SK-N-SH (cell line): Measurements from ENCODE around the gene ATL2. TPM values are rescaled to one million over a fixed set of nuclear protein-coding genes. Genes with fewer than 3 reads are reported as not detected.

Experiments
- CTCF ChIA-PET: fragments of 300-600, 350-600 bp; formaldehyde crosslinking; extraction: SDS; loops from one replicate; lab custom pipeline; 2021; lab: Yijun Ruan, JAX
- POLR2A ChIA-PET: fragments of 350-600 bp; sonication (Branson Sonifier 250); formaldehyde crosslinking; extraction: SDS; loops from one replicate; lab custom pipeline; 2020; ENCODE audit warnings: antibody characterized with exemption, inconsistent platforms; lab: Yijun Ruan, JAX
- DNase-seq: peaks from one replicate; pipeline ENCODE4 v3.0.0; 2012
- H2AFZ ChIP-seq: fragments of 200-600 bp; sonication (generic); 2 replicates; pipeline ENCODE4 v1.8.1; 2016; ENCODE audit warnings: antibody characterized with exemption, mild to moderate bottlenecking, low read depth
- H3F3A ChIP-seq: fragments of 200-600 bp; sonication (generic); replicated peaks from 2 replicates; pipeline ENCODE3; 2016; ENCODE audit warnings: antibody characterized with exemption, mild to moderate bottlenecking; ENCODE audit not compliant: insufficient read depth
- H3K27ac ChIP-seq, 2 experiments: fragments of 200-500 bp in 1 of 2; fragments of 200-600 bp in 1 of 2; sonication (Bioruptor generic) in 1 of 2; sonication (generic), shearing (Covaris generic) in 1 of 2; 2 replicates each; pipeline versions ENCODE4 v1.5.1 to v1.6.1; 2014 to 2016; ENCODE audit warnings: low read depth in 2 of 2, inconsistent platforms in 1 of 2, low read length in 1 of 2, mild to moderate bottlenecking in 1 of 2, mixed read lengths in 1 of 2
- H3K27me3 ChIP-seq: fragments of 200-600 bp; sonication (generic), shearing (Covaris generic); 2 replicates; pipeline ENCODE4 v1.6.1; 2016; ENCODE audit warnings: mixed run types; ENCODE audit not compliant: insufficient read depth
- H3K36me3 ChIP-seq, 2 experiments: fragments of 200-500 bp in 1 of 2; fragments of 200-600 bp in 1 of 2; sonication (Bioruptor generic) in 1 of 2; sonication (generic) in 1 of 2; replicated peaks in 1 of 2; 2 replicates each; pipeline versions ENCODE3 to v1.5.1; 2014 to 2016; ENCODE audit warnings: low read length in 1 of 2, mild to moderate bottlenecking in 1 of 2; ENCODE audit not compliant: insufficient read depth in 2 of 2, control insufficient read depth in 1 of 2
- H3K4me1 ChIP-seq, 2 experiments: fragments of 200-500 bp in 1 of 2; fragments of 200-600 bp in 1 of 2; sonication (Bioruptor generic) in 1 of 2; sonication (generic), shearing (Covaris generic) in 1 of 2; 2 replicates each; pipeline versions ENCODE4 v1.5.1 to v1.6.1; 2014 to 2016; ENCODE audit warnings: low read depth in 1 of 2, low read length in 1 of 2, mixed run types in 1 of 2; ENCODE audit not compliant: insufficient read depth in 2 of 2, control insufficient read depth in 1 of 2
- H3K4me2 ChIP-seq: fragments of 200-600 bp; sonication (generic), shearing (Covaris generic); 2 replicates; pipeline ENCODE4 v1.6.1; 2017; ENCODE audit warnings: mixed run types
- H3K4me3 ChIP-seq, 2 experiments: fragments of 200-500 bp in 1 of 2; fragments of 200-600 bp in 1 of 2; sonication (Bioruptor generic) in 1 of 2; sonication (generic), shearing (Covaris generic) in 1 of 2; 2 replicates each; pipeline versions ENCODE4 v1.5.1 to v1.8.1; 2014 to 2016; ENCODE audit warnings: low read depth in 2 of 2, inconsistent platforms in 1 of 2, low read length in 1 of 2, mild to moderate bottlenecking in 1 of 2, mixed read lengths in 1 of 2, moderate library complexity in 1 of 2
- H3K79me2 ChIP-seq: fragments of 200-600 bp; sonication (generic); 2 replicates; pipeline ENCODE4 v1.8.1; 2017; ENCODE audit warnings: mild to moderate bottlenecking; ENCODE audit not compliant: insufficient read depth
- H3K9ac ChIP-seq: fragments of 200-600 bp; sonication (generic); 2 replicates; pipeline ENCODE4 v1.6.1; 2017; ENCODE audit warnings: mixed run types
- H3K9me2 ChIP-seq: fragments of 200-600 bp; sonication (generic); 2 replicates; pipeline ENCODE4 v1.6.1; 2017; ENCODE audit warnings: mixed run types
- H3K9me3 ChIP-seq: fragments of 200-600 bp; sonication (generic); 2 replicates; pipeline ENCODE4 v1.6.1; 2017; ENCODE audit warnings: mixed run types, mild to moderate bottlenecking, moderate library complexity
- H4K20me1 ChIP-seq: fragments of 200-600 bp; sonication (generic); 2 replicates; pipeline ENCODE4 v1.6.1; 2017; ENCODE audit warnings: mild to moderate bottlenecking, mixed run types; ENCODE audit not compliant: insufficient read depth
- CHD2 ChIP-seq: fragments of 150-350 bp; IDR thresholded peaks from 2 replicates; pipeline ENCODE4 v1.6.1; 2018; ENCODE audit warnings: low read length; ENCODE audit not compliant: partially characterized antibody
- ELF1 ChIP-seq: IDR thresholded peaks from 2 replicates; pipeline ENCODE4 v1.4.0; 2012
- EZH2phosphoT487 ChIP-seq: fragments of 200-600 bp; sonication (generic); IDR thresholded peaks from 2 replicates; pipeline ENCODE4 v1.6.1; 2017; ENCODE audit warnings: low read depth, mixed run types, mild to moderate bottlenecking, antibody characterized with exemption, moderate library complexity, borderline replicate concordance
- FOSL2 ChIP-seq: IDR thresholded peaks from 2 replicates; pipeline ENCODE4 v1.4.0; 2012; ENCODE audit warnings: low read depth, mild to moderate bottlenecking, moderate library complexity, borderline replicate concordance
- FOXJ3 ChIP-seq: sonication (generic); formaldehyde crosslinking; IDR thresholded peaks from 2 replicates; pipeline ENCODE4 v1.5.1; 2020; ENCODE audit warnings: mild to moderate bottlenecking, missing genetic modification reagents
- GABPA ChIP-seq: IDR thresholded peaks from 2 replicates; pipeline ENCODE4 v1.4.0; 2012; ENCODE audit warnings: low read depth, mild to moderate bottlenecking
- MXI1 ChIP-seq: IDR thresholded peaks from 2 replicates; pipeline ENCODE4 v1.6.1; 2012; ENCODE audit warnings: mild to moderate bottlenecking, low read depth, low read length, improper control_type of control experiment
- RAD21 ChIP-seq: IDR thresholded peaks from 2 replicates; pipeline ENCODE4 v1.6.1; 2012; ENCODE audit warnings: mild to moderate bottlenecking, low read length
- RFX5 ChIP-seq: IDR thresholded peaks from 2 replicates; pipeline ENCODE4 v1.6.1; 2012; ENCODE audit warnings: mild to moderate bottlenecking, improper control_type of control experiment, low read length
- RXRA ChIP-seq: IDR thresholded peaks from 2 replicates; pipeline ENCODE4 v1.4.0; 2012; ENCODE audit warnings: low read depth, mild to moderate bottlenecking, borderline replicate concordance
- TCF12 ChIP-seq: IDR thresholded peaks from 2 replicates; pipeline ENCODE4 v1.4.0; 2012
- TEAD4 ChIP-seq: IDR thresholded peaks from 2 replicates; pipeline ENCODE4 v1.4.0; 2012; ENCODE audit warnings: mild to moderate bottlenecking, borderline replicate concordance; ENCODE audit not compliant: insufficient read depth
- WGBS: methylation state at CpG from one replicate; pipeline ENCODE4 v1.1.6; 2017; ENCODE audit warnings: low lambda C conversion rate; 5-methylcytosine and 5-hydroxymethylcytosine counted together
- polyA plus RNA-seq, 3 experiments: library from polyadenylated mRNA; depleted of rRNA; stranded (reverse); fragments of >200 nt; gene quantifications; 2 replicates each; pipeline ENCODE4 v1.2.3, GENCODE V29; 2012
- TF ChIP-seq, protein P1 (sequence below): IDR thresholded peaks from 2 replicates; pipeline ENCODE4 v1.4.0; 2012; ENCODE audit warnings: low read depth
- TF ChIP-seq, protein P2 (sequence below): IDR thresholded peaks from 2 replicates; pipeline ENCODE4 v1.4.0; 2012; ENCODE audit warnings: low read depth, borderline replicate concordance
- TF ChIP-seq, protein P3 (sequence below): IDR thresholded peaks from 2 replicates; pipeline ENCODE4 v1.4.0; 2012; ENCODE audit warnings: low read depth, borderline replicate concordance
- TF ChIP-seq, protein P4 (sequence below): fragments of 200-600 bp; sonication (generic); IDR thresholded peaks from 2 replicates; pipeline ENCODE4 v1.6.1; 2017; ENCODE audit warnings: antibody characterized with exemption, mild to moderate bottlenecking, moderate library complexity
- TF ChIP-seq, protein P5 (sequence below): fragments of 150-350 bp; IDR thresholded peaks from 2 replicates; pipeline ENCODE4 v1.6.1; 2017; ENCODE audit warnings: antibody characterized with exemption, low read length, low read depth, borderline replicate concordance

ATL2 gene
- polyA plus RNA-seq, 1 of the 3 experiments (the other 2 are of a cell fraction), result 55.8 TPM

DNA sequence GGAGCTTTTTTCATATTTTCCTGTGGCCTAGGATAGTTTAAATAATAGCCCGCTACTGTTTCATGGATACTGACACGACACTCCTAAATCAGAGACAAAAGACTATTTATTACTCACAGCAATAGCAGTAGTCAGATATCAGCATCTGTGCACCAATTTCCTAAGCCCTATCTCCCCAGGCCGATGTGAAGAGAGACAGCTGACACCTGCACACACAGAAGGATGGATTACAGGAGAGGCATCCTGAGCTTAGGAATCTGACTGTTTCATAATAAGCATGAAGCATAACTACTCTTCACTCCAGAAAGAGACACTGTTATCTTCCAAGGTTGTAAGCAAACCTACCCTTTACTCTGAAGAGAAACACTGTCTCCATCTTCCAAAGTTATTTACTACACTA is 105.4 kb downstream of the ATL2 start:
- no peak overlapping the region for H2AFZ ChIP-seq
- 73% methylated on average over 3 of the region's 3 CpGs for WGBS
- TF ChIP-seq MXI1 (no peak), RAD21 (no peak), GABPA (no peak), RXRA (no peak), ELF1 (no peak), FOXJ3 (CRISPR knock-in tag) (no peak), RFX5 (no peak), EZH2phosphoT487 (no peak)
- TF ChIP-seq, protein P1, sequence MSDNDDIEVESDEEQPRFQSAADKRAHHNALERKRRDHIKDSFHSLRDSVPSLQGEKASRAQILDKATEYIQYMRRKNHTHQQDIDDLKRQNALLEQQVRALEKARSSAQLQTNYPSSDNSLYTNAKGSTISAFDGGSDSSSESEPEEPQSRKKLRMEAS, result no peak
- TF ChIP-seq, protein P2, sequence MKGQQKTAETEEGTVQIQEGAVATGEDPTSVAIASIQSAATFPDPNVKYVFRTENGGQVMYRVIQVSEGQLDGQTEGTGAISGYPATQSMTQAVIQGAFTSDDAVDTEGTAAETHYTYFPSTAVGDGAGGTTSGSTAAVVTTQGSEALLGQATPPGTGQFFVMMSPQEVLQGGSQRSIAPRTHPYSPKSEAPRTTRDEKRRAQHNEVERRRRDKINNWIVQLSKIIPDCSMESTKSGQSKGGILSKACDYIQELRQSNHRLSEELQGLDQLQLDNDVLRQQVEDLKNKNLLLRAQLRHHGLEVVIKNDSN, result no peak
- TF ChIP-seq, protein P3, sequence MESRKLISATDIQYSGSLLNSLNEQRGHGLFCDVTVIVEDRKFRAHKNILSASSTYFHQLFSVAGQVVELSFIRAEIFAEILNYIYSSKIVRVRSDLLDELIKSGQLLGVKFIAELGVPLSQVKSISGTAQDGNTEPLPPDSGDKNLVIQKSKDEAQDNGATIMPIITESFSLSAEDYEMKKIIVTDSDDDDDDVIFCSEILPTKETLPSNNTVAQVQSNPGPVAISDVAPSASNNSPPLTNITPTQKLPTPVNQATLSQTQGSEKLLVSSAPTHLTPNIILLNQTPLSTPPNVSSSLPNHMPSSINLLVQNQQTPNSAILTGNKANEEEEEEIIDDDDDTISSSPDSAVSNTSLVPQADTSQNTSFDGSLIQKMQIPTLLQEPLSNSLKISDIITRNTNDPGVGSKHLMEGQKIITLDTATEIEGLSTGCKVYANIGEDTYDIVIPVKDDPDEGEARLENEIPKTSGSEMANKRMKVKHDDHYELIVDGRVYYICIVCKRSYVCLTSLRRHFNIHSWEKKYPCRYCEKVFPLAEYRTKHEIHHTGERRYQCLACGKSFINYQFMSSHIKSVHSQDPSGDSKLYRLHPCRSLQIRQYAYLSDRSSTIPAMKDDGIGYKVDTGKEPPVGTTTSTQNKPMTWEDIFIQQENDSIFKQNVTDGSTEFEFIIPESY, result no peak
- TF ChIP-seq, protein P4, sequence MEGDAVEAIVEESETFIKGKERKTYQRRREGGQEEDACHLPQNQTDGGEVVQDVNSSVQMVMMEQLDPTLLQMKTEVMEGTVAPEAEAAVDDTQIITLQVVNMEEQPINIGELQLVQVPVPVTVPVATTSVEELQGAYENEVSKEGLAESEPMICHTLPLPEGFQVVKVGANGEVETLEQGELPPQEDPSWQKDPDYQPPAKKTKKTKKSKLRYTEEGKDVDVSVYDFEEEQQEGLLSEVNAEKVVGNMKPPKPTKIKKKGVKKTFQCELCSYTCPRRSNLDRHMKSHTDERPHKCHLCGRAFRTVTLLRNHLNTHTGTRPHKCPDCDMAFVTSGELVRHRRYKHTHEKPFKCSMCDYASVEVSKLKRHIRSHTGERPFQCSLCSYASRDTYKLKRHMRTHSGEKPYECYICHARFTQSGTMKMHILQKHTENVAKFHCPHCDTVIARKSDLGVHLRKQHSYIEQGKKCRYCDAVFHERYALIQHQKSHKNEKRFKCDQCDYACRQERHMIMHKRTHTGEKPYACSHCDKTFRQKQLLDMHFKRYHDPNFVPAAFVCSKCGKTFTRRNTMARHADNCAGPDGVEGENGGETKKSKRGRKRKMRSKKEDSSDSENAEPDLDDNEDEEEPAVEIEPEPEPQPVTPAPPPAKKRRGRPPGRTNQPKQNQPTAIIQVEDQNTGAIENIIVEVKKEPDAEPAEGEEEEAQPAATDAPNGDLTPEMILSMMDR, result no peak
- no peaks in the 10 kb centered on the region for H3K79me2 ChIP-seq
- no peak overlapping the region for H3K9ac ChIP-seq
- CTCF ChIA-PET, result interaction anchor here (0.6 to 6.5 kb wide), 6 partner anchors 28 to 289 kb away, joined by 3 to 68 read pairs (median 18); partner anchors contain the start of gene CYP1B1
- no peaks in the 10 kb centered on the region for H4K20me1 ChIP-seq
- H3K4me3 ChIP-seq, result no peak overlapping the region
- H3K36me3 ChIP-seq, result no peaks in the 10 kb centered on the region
- POLR2A ChIA-PET, result no interaction called here
- H3K9me3 ChIP-seq, result no peaks in the 10 kb centered on the region
- no peak for DNase-seq
- peaks cover 0 to 2% of the 10 kb centered on the region in 2 experiments; a peak in 2 of 4 replicates for H3K4me1 ChIP-seq
- no peaks in the 10 kb centered on the region for H3K27me3 ChIP-seq
- H3K9me2 ChIP-seq, result no peaks in the 10 kb centered on the region
- no peak overlapping the region for H3K27ac ChIP-seq
- no peaks in the 10 kb centered on the region for H3F3A ChIP-seq
- no peak overlapping the region for H3K4me2 ChIP-seq

DNA sequence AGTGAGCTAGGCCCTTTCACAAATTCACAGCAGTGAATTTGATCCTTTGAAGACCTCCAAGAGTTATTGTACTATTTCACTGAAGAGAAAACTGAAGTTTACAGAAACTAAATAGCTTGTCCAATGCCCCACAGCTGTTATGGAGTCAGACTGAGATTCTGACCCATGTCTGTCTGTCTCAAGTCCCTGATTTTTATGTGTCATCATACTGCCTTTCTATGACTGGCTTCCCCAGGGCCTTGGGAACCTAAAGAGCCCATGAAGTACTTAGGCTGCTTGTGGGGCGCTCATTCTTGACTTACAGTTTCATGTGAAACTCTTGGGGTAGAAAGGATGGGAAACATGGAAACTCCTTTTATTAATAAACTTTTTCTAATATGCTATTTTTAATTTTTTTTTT is 107.7 kb downstream of the ATL2 start:
- Histone ChIP-seq H3K9ac (no peak overlapping the region), H3K4me3 (no peak overlapping the region), H3K9me2 (no peaks in the 10 kb centered on the region), H3F3A (no peaks in the 10 kb centered on the region), H2AFZ (no peak overlapping the region), H4K20me1 (no peaks in the 10 kb centered on the region), H3K27ac (no peak overlapping the region), H3K27me3 (no peaks in the 10 kb centered on the region), H3K4me1 (peaks cover 0 to 2% of the 10 kb centered on the region in 2 experiments; a peak in 2 of 4 replicates), H3K36me3 (no peaks in the 10 kb centered on the region), H3K79me2 (no peaks in the 10 kb centered on the region), H3K9me3 (no peaks in the 10 kb centered on the region), H3K4me2 (no peak overlapping the region)
- POLR2A ChIA-PET, result no interaction called here
- WGBS, result 96% methylated on average over 1 of the region's 1 CpG
- CTCF ChIA-PET, result interaction anchor here (1.0 to 4.7 kb wide), 7 partner anchors 17 to 873 kb away, joined by 3 to 27 read pairs (median 5); partner anchors contain the start of gene CYP1B1
- DNase-seq, result no peak
- TF ChIP-seq CHD2, result no peak
- TF ChIP-seq TEAD4, result no peak
- no peak for TF ChIP-seq ELF1
- TF ChIP-seq, protein P5, sequence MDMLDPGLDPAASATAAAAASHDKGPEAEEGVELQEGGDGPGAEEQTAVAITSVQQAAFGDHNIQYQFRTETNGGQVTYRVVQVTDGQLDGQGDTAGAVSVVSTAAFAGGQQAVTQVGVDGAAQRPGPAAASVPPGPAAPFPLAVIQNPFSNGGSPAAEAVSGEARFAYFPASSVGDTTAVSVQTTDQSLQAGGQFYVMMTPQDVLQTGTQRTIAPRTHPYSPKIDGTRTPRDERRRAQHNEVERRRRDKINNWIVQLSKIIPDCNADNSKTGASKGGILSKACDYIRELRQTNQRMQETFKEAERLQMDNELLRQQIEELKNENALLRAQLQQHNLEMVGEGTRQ, result no peak
- TF ChIP-seq, protein P3, result no peak
- TF ChIP-seq TCF12, result no peak
- no peak for TF ChIP-seq FOSL2
- no peak for TF ChIP-seq RXRA
- TF ChIP-seq, protein P1, result no peak
